NCI-H1092 (cell line): ENCODE results near the gene FLYWCH1.

Source experiments
- DNase-seq: peaks from one replicate; lab custom pipeline; 2025; lab: John Stamatoyannopoulos, UW

FLYWCH1 gene

GRCh38 chr16:2952679-2953078 is 40.9 kb downstream of the FLYWCH1 start:
- peak; percentile 48 for DNase-seq

GRCh38 chr16:2953706-2954627 is 42.2 kb downstream of the FLYWCH1 start:
- peak; percentile 25 for DNase-seq

GRCh38 chr16:2954656-2955381 is 43.1 kb downstream of the FLYWCH1 start:
- DNase-seq: no peak

GRCh38 chr16:2955438-2955778 is 43.7 kb downstream of the FLYWCH1 start:
- DNase-seq: no peak

GRCh38 chr16:2955779-2956578 is 44.2 kb downstream of the FLYWCH1 start:
- no peak for DNase-seq

- no peak for DNase-seq
These were observed 44.8 kb downstream of the FLYWCH1 start for GRCh38 chr16:2956579-2956956.

- no peak for DNase-seq
These were observed 47.5 kb downstream of the FLYWCH1 start for GRCh38 chr16:2959206-2959605.

GRCh38 chr16:2960183-2961010 is 48.7 kb downstream of the FLYWCH1 start:
- DNase-seq: no peak

- no peak for DNase-seq
These were observed 50.8 kb downstream of the FLYWCH1 start for GRCh38 chr16:2962334-2963073.

GRCh38 chr16:2963074-2963722 is 51.5 kb downstream of the FLYWCH1 start:
- DNase-seq: no peak

- DNase-seq: no peak
These were observed 52.2 kb downstream of the FLYWCH1 start, which contains the start of gene KREMEN2 for GRCh38 chr16:2963723-2964474. Gene KREMEN2 (plus strand): TSS chr16:2964275. CDS start chr16:2964521, 246 bp downstream.

- DNase-seq: peak; percentile 19
These were observed 53.0 kb downstream of the FLYWCH1 start for GRCh38 chr16:2964475-2965336.

- no peak for DNase-seq
These were observed 54.5 kb downstream of the FLYWCH1 start for GRCh38 chr16:2966043-2966807.

- no peak for DNase-seq
These were observed 55.1 kb downstream of the FLYWCH1 start for GRCh38 chr16:2966808-2967191.

- no peak for DNase-seq
These were observed 55.5 kb downstream of the FLYWCH1 start for GRCh38 chr16:2967211-2967631.

GRCh38 chr16:2967721-2968161 is 56.0 kb downstream of the FLYWCH1 start:
- no peak for DNase-seq

GRCh38 chr16:2968368-2968737 is 56.6 kb downstream of the FLYWCH1 start:
- no peak for DNase-seq
